Activated CD4-positive, alpha-beta T cell treated with anti-CD3 and anti-CD28 coated beads, Interleukin-2, amount 50 U/mL, for 4 hours (primary cell): Measurements from ENCODE around the gene ACTMAP.
A peak's percentile ranks its signal among the peaks of the same experiment; 100 is the strongest.
"Not testable (repeated sequence)": the region's sequence is repeated elsewhere in the genome, so short reads cannot be mapped to it uniquely, and the experiment has no call there.

Experiments
- DNase-seq, 2 experiments: peaks; one replicate each; pipeline ENCODE4 v3.0.0-alpha.2; 2020

The ACTMAP gene

GRCh38 chr19:40750058-40750873, at the start of gene ACTMAP:
Gene ACTMAP, minus strand, starts transcription at chr19:40750477. Its CDS starts 674 bp downstream, at chr19:40749803.
- peak; percentile 99 for DNase-seq

GRCh38 chr19:40799558-40800338, 49.5 kb upstream of the ACTMAP start:
- no peak for DNase-seq

GRCh38 chr19:40798683-40799557, 48.6 kb upstream of the ACTMAP start, which contains the start of gene EGLN2:
Gene EGLN2, plus strand, starts transcription at chr19:40799191. Its CDS starts 1,382 bp downstream, at chr19:40800573.
- DNase-seq: peak; percentile 100

GRCh38 chr19:40797963-40798682, 47.8 kb upstream of the ACTMAP start:
- DNase-seq: peak; percentile 52 to 53

- DNase-seq: no peak
Observed at GRCh38 chr19:40797166-40797962, 47.1 kb upstream of the ACTMAP start.

- no peak for DNase-seq
Observed at GRCh38 chr19:40791996-40792395, 41.7 kb upstream of the ACTMAP start.

- no peak for DNase-seq
Observed at GRCh38 chr19:40791349-40791748, 41.1 kb upstream of the ACTMAP start.

GRCh38 chr19:40786060-40787037, 36.1 kb upstream of the ACTMAP start:
- no peak for DNase-seq

- no peak for DNase-seq
Observed at GRCh38 chr19:40785526-40785925, 35.2 kb upstream of the ACTMAP start.

GRCh38 chr19:40784146-40784545, 33.9 kb upstream of the ACTMAP start:
- not testable (repeated sequence) for DNase-seq

- no peak for DNase-seq
Observed at GRCh38 chr19:40783711-40784110, 33.4 kb upstream of the ACTMAP start.

- no peak for DNase-seq
Observed at GRCh38 chr19:40781140-40781539, 30.9 kb upstream of the ACTMAP start.

- no peak for DNase-seq
Observed at GRCh38 chr19:40780582-40780981, 30.3 kb upstream of the ACTMAP start.

GRCh38 chr19:40778706-40779284, 28.5 kb upstream of the ACTMAP start:
- no peak for DNase-seq

- peak; percentile 100 for DNase-seq
Observed at GRCh38 chr19:40777937-40778705, 27.8 kb upstream of the ACTMAP start, which contains the start of gene RAB4B. Gene RAB4B, plus strand, starts transcription at chr19:40778247. Its CDS starts 129 bp downstream, at chr19:40778376.

GRCh38 chr19:40777645-40777936, 27.3 kb upstream of the ACTMAP start:
- no peak for DNase-seq

GRCh38 chr19:40776932-40777644, 26.8 kb upstream of the ACTMAP start:
- peak; percentile 87 to 88 for DNase-seq

GRCh38 chr19:40776364-40776763, 26.1 kb upstream of the ACTMAP start:
- no peak for DNase-seq
